Measurements from ENCODE around the gene MCRS1.

DNA sequence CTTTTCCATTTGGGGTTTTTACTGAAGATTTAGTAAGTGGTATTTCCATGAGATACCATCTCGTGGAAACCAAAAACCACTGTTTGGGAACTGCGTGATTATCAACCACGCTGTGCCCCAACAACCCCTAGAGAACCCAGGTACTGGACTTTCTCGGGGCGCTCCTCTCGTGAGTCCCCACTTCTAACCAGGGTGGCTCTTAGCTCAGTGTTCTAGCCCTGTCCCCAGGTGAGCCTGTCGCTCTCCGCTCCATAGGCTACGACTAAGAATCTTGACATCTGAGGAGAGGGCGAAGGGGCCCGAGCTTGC, 686 bp downstream of the MCRS1 start:
- no peak for TF ChIP-seq CTCF (IDR thresholded peaks at IDR 0.05)
- no peak for TF ChIP-seq POLR2A (IDR thresholded peaks at IDR 0.05)

Data from thyroid gland (tissue), 4 donors.